NCI-H2081 (cell line): ENCODE data around the gene PAX7.

ENCODE experiments used
- DNase-seq, 2 experiments: peaks; one replicate each; lab custom pipeline; 2025; lab: John Stamatoyannopoulos, UW

Gene PAX7

DNA sequence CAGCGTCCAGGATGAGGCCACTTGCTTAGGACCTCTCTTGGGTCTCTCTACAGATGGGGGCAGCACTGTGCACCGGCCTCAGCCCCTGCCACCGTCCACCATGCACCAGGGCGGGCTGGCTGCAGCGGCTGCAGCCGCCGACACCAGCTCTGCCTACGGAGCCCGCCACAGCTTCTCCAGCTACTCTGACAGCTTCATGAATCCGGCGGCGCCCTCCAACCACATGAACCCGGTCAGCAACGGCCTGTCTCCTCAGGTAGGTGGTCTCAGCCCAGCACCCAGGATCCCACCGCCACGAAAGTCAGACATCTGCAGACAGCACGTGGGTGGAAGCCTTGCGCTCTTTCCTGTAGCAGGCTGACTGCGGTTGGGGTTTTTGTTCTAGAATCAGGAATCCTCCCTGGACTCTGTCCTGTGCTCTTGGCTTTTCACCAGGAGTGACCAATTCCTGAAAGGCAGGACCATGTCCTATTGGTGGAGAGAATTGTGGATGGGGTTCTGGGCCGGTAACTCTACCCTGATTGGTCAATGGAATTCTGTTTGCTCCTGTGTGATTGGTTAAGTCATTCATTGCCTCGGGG lies 72.5 kb downstream of the PAX7 start:
- no peak for DNase-seq

DNA sequence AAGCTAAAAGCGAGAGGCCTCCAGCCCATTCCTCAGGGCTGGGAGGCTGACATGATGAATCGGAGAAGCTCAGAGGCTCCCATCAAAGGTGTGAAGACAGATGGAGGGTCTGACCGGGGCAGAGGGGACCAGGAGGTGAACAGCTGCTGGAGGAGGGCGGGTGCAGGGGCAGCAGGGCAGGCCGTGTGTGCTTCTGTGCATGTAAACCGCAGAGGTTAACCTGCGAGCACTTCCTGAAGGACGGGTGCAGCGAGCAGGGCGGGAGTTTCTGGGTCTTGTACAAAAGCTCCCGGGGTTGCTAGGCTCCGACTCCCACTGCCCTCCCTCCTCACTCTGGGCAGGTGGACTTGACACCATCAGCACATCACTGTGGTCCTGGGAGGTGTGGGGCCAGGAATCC lies 75.2 kb downstream of the PAX7 start:
- DNase-seq: no peak

DNA sequence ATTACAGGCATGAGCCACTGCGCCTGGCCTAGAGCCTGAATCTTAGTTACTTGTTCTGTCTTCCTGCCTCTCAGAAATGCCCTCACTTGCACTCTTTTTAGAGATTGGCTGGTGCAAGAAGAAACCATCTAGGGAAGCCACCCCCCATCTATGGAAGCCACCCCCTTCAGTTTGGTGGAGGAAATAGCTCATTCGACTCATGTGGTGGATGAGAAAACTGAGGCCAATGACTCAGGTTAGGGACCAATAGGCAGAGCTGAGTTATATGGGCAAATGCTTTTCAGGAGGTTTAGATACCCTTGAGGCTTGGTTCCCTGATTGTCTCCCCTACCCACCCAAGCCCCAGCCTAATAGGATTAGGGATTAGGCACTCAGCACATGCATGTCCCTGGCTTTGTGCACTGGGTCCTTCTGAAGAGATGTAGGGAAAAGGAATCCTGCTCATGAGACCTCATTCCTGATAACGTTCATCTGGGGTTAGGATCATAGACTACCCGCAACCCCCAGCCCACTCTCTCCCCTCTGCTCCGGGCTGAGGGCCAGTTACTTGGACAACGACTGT lies 77.1 kb downstream of the PAX7 start:
- no peak for DNase-seq

DNA sequence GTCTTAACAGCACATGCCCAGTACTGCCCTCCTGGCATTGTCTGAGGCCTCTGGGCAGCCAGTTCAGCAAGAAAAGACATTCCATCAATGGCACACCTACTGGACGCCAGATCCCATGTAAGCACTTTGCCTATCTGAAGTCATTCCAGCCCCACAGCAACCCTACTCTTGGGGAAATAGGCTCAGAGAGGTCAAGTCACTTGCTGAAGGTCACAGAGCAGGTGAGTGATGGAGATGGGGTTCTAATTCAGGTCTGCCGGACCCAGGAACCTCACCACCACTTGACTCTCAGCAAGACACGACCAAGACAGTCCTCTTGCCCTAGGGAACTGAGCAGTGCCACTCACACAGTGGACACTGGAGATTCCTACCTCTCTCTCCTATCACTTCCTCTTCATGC lies 79.4 kb downstream of the PAX7 start:
- DNase-seq: no peak

DNA sequence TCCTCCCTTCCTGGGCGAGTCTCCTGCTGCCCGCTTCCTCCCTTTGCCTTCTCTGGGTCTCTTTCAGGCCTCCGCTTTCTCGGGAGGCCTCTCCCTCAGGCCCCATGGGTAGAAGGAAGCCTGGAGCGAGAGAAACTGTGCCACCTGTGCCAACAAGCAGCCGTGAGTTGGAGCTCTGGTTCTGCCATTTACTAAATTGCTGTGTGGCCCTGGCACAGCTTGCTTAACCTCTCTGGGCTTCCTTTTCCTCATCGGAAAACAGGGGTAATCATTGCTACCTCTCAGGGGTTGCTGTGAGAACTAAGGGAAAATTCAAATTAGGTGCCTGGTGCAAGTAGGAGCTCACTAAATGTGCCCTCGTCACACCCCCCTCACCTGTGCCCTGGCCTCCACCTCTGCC lies 80.4 kb downstream of the PAX7 start:
- DNase-seq: no peak

DNA sequence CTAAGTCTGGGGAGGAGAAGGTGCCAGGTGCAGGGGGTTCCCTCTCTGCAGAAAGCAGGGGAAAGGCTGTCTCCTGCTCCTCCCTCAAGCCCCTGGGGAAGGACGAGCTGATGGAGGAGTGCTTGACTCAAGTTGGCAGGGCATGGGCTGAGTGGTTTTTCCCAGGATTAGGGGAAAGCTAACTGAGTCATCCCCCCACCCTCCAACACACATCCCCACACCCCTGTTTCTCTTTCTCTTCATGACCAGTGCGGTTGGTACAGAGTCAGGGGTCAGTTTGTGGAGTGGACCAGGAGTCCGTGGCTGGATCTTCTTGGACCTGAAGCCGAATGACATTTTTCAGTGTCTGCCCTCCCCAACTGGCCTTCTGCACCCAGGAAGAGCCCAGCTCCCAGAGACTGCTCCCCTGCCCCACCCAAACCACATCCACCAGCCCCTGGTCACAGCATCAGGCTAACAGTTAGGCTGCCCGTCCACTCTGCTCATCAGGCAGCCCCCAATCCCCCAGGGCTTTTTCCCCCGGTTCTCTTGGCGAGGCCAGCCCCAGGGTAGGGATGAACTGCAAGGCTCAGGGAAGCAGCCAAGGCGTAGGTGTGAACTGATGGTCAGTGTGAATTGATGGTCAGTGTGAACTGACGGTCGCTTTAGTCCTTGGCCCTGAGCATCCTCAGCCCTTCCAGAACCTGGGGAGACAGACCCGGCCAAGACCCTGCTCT lies 81.0 kb downstream of the PAX7 start:
- DNase-seq: no peak

DNA sequence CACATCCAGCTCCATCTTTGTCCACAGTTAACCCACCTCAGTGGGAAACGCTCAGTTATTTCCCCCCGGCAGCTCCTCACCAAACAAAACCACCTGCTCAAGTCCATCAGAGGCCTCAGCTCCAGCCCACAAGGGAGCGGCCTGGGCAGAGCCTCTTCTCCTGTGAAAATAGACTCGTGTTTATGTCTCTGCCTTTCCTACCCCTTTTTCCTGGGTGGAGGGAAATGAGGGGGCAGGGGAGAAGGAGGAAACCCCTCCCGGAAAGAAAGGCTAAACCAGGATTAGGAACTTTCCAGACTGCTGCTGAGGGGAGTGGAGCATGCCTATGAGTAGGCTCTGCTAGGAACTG lies 81.6 kb downstream of the PAX7 start:
- DNase-seq: no peak

DNA sequence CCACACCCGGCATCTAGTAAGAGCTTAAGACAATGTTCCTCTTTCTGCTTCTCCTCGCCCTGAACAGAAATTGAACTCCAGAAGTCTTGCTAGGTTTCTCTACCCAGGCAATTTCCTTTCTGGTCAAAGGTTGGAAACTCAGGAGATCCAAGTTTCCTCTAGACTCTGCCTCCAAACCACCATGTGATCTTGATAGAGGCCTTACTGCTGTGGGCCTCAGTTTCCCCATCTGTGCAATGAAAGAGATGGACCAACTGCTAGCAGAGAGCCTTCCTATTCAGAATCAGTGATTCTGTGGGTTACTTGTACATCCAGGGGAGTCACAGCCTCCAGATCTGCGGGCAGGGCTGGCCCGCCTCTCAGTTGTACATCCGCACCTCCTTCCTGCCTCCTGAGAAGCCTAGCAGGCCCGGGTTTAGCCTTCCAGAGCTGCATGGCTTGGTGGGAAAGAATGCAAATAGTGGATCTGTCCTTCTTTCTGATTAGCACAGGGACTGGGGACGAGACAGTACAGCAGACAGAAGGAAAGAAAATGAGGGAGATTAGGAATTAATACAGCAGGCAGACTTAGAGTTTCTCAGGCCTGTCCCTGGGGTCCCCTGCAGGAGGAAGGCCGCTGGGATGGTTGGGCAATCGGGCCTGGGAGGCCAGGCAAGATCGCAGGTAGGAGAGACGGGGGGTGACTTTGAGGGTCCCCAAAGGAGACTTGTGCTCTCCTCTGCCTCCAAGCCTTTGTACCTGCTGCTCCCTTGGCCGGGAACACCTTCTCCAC lies 83.9 kb downstream of the PAX7 start:
- DNase-seq: no peak

DNA sequence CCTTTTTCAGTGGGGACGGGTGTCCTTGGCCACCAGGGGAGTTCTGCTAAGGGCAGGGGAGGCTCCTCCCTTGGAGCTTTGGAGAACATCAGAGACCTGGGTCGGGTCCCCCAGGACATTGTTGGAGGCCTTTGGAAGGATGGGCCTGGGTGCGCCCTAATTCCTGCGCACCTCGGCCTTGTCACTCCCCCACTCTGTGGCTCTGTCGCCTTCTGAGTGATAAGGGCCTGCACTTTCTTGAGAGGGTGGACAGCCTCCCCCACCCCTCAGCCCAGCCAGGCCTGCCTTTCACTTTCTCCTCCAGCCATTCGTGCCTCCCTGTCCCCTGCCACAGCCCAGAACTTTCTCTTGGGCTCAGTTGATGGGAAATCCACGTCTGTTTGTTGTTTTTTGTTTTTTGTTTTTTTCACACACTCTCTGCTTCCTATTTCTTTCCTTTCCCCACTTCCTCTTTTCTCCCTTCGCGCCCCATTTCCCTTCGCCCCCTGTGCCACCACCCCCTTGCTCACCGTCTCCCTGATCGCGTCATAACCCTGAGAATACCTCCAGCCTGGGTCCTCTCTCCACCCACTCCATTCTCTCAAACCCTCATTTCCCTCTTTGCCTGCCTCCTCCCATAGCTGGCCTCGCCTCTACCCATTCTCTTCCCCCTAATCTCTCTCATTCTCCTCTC lies 85.6 kb downstream of the PAX7 start:
- DNase-seq: no peak

DNA sequence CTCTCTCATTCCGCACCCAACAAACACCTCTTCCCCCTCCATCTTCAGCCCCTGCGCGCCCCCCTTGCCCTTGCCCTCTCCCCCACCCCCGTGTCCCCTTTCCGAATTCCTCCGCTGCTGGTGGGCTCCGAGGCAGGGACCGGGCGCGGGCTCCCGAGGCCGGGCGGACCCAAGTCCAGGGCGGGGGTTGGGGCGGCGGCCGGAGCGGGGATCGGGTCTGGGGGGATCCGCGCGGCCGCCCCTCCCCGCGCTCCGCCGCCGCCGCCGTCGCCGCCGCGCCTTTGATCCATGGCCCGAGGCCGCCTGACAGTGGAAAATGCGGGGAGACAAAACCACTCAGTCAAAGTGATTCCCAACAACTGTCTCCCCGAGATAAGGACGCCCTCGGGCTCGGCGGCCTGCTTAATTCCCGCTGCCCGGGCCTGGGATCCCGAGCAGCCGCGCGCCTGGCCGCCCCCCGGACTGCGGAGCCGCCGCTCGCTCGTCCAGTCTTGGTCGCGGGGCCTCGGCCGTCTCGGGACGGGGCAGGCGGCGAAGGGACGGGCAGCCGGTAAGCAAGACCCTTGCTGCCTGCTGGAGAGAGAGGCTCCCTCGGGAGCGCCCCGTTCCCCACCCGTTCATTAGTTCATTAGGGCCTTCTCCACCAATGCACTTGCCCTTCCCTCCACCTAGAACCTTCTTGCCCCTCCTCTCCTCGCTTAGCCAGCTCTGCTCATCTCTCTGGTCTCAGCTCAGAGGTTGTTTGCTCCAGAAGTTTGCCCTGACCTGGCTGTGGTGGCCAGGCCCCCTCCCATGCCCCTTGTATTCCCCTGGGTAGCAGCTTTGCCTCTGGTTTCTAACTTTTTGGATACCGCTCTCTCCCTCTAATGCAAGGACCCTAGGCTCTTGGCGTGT lies 86.4 kb downstream of the PAX7 start:
- no peak for DNase-seq

DNA sequence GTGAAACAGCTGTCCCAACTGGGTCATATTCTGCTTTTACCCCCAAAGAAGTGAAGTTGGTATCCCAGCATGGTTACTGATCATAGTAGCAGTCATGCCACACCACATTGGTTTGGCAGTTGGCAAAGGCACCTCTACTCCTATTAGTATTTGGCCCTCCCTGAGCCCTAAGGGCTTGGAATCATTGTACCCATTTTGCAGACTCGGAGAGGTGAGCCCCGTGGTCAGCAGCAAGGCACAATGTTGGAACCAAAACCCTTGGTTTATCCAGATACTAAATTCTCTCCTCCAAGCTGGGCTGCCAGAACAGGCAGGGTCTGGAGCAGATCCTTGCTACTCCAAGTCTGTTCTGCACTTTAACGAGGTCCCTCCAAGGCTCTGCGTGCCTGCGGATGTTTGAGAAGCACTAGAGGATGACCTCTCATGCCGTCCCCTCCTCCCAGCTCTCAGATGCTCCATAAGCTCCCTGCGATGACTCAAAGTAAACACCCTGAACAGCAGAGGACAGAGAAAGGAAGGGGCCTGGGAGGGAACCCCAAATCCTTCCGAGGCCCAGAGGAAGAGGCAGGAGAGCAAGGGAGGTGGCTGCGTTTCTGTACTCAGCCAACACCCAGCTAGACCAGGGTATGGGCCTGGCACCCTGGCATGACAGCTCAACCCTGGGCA lies 89.3 kb downstream of the PAX7 start:
- DNase-seq: no peak

DNA sequence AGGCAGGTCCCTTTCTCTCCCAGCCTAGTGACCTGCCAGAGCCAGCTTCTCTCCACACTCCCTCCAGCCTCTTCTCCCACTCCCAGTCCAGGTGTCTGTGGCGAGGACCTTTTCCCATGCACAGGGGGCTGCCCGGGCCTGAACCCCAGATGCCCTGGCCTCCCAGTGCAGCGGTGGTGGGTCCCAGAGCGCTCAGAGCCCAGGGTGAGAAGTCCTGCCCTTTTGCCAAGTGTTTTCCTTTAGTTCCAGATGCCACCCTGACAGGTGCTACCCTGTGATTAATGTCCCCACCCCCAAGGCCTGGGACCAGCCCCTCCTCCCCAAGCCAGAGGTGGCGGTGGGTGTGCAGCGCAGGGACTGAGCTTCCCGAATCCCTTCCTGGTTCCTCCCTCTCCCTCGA lies 90.4 kb downstream of the PAX7 start:
- DNase-seq: no peak

DNA sequence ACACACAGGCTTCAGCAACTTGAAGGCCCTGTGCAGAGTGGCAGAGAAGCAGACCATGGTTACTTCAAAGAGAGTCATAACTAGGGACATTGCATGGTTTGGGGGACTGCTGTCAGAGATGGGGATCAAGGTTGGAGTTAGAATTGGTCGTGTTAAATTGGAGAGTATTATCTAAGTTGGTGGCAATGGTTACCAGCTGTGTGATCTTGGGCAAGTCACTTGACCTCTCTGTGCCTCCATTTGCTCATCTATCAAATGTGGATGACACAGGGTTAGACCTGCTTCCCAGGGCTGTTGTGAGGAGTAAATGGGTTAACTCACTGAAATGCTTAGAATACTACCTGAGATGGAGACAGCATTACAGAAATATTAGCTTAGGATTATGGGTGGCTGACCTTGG lies 91.1 kb downstream of the PAX7 start:
- no peak for DNase-seq

DNA sequence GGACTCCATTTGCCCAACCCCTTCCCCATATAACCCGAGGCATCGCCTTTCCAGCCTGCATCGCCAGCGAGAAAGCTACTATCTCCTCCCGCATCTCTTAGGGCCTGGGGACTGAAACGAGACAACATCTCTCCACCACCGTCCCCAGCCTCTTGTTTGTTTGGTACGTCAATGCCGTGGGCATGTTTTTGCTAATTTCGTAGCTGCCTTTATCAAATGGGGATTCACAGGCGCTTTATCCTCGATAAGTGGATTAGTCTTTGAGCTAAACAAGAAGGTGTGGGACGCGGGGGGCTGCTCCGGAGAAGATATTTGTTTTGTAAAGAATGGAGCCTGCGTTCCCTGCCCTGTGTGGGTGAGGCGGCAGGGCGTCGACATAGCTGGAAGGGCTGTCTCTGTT lies 91.6 kb downstream of the PAX7 start:
- no peak for DNase-seq

DNA sequence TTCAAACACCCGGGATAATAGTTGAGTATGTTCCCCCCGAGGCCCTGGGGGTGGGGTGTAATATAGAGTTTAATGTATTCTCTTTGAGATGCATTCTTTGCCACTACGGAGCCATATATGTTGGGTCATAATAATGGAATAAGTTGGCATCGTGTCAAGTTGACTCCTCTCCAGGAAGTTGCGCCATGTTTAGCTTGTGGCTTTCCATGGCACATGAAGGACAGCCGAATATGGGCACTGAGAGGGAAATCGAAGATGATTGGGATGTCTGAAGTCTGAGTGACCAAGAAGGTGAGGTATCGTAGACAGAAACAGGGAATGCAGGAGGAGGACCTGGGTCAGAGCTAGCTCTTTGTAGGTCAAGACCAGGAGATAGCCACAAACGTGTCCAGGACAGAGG lies 92.6 kb downstream of the PAX7 start:
- DNase-seq: no peak

DNA sequence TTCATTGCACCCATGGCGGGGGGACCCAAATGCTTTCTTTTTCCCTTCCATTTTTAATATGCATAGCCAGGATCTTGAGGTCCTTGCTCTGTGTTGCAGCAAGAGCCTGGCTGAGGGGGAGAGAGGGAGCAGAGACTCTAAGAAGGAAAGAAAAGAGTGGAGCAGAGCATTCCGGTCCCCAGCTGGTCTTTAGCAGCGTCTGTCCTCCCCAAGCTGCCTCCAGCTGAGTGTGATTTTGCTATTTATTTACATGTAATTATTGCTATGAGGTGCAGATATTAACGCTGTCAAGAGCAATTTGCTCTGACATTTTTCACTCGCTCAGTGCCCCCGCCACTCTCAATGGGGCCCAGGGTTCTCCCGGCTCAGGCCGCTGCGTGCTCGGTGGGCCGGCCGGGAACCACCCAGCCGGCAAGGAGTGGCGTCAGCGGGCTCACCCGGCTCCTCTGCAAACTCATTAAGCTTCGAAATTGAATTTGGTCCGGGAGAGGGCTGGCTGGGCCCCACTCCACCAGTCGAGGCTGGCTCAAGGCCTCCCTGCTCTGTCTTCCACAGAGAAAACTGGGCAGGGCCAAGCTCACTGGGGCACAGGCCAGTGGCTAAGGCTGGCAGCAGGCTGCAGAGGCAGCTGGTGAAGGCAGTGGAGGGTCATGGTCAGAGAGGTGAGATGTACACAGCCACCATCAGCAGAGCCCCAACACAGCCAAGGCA lies 93.2 kb downstream of the PAX7 start:
- no peak for DNase-seq

DNA sequence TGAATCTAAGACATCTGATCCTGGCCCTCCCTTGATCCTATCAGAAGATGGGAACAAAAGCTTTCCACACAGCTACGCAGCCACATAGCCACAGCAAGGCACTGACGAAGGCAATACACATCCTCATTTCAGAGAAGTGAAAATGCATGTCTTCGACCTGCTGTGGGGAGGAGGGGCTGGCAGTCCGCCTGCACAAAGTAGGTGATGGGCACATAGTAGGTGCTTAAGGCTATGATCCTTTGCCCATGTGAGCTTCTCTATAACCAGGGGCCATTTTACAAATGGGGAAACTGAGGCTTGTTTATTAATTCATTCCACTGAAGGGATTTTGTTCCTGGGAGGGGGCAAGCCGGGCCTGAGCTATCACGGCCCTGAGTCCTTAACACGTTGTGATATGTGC lies 94.2 kb downstream of the PAX7 start:
- DNase-seq: no peak

DNA sequence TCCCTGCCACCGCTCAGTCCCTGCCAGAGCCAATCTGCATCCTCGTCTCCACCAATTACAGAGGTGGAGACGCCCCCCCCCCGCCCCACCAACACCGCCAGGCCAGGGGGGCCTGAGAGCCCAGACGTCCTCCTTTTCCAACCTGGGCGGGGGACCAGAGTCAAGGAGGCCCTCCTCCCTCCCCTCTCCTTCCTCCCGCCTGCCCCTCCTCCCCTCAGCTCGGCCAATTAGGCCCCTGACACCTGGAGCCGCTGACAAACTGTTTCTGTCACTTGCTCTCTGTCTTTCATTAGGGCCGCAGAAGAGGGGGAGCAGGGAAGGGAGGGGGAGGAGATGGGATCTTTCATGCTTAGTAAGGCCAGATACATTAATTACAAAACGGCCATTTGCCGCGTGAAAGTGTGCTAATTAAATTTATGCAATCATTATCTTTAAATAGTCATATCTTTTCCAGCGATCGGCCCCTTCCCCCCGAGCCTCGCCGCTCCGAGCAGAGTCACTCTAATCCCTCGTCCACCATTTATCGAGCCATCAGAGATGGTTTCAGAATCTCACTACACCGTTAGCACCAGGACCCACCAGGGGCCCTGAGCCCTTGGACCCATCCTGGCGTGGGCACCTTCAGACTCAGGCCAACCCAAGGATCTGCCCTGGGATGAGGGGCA lies 94.7 kb downstream of the PAX7 start:
- DNase-seq: no peak

DNA sequence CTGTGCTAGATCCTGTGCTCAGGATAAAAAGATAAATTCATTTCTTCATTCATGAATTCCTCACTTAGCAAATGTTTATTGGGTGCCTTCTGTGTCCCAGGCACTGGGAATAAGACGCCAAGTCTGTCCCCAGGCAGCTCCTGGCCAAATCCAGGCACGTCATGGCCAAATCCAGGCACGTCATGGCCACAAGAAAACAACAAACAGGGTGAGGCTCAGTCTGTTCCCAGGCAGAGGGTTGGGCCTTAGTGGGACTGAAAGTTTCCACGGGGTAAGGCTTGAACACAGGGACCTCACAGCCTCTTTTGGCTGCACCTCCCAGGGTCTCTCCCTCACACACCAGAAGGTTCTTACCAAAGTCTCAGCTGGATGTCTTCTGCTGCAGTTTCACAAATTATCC lies 95.7 kb downstream of the PAX7 start:
- DNase-seq: no peak

DNA sequence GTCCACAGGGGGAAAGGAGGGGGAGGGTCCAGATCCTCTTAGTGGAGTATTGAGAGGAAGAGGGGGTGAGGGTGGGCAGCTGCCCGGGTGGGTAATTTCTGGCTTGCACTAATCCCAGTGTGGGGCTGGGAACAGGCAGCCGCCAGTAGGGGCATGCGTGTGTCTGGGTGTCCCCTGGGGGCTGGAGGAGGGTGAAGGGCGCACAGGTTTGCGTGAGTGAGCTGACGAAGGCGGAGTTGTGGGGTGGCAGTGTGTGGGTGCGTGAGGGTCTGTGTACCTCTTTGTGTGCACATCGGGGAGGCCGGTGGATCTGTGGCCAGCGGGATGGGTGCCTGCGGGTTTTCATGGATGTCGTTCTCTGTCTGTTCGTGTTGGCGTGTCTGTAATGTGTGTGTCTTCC lies 97.3 kb downstream of the PAX7 start:
- no peak for DNase-seq
